Astrocyte (in vitro differentiated cells and primary cell): Measurements from ENCODE around the gene FAM81A.

Experiments
- CTCF ChIP-seq: IDR thresholded peaks from 2 replicates; pipeline ENCODE4 v1.5.1; 2011; ENCODE audit warnings: low read depth, mild to moderate bottlenecking, inconsistent platforms, low read length, moderate library complexity; ENCODE audit not compliant: insufficient read depth
- EZH2 ChIP-seq: IDR thresholded peaks from 2 replicates; pipeline ENCODE4 v1.6.1; 2012; ENCODE audit warnings: mild to moderate bottlenecking, low read length, inconsistent platforms; ENCODE audit not compliant: insufficient read depth

GRCh38 chr15:59432389-59432788 lies 5.6 kb upstream of the FAM81A start:
- TF ChIP-seq CTCF = no peak
- no peak for TF ChIP-seq EZH2
